Breast epithelium (tissue), 3 donors: ENCODE data around the gene KCNH1.

Experiments
- CTCF ChIP-seq, 3 donors: fragments of 450-650 bp; IDR thresholded peaks; one replicate each; pipeline ENCODE4 v1.5.1; 2016 to 2017; ENCODE audit warnings: antibody characterized with exemption in 3 of 3, mild to moderate bottlenecking in 3 of 3, moderate library complexity in 3 of 3
- POLR2A ChIP-seq: fragments of 450-650 bp; IDR thresholded peaks from one replicate; pipeline ENCODE4 v1.6.1; 2016; ENCODE audit warnings: antibody characterized with exemption, mild to moderate bottlenecking, moderate library complexity

GRCh38 chr1:210677533-210677932 is 456.4 kb downstream of the KCNH1 start:
- TF ChIP-seq CTCF (IDR thresholded peaks at IDR 0.05) (no peak), POLR2A (no peak)
